ENCODE data around the gene ETS1. TPM values are rescaled to one million over a fixed set of nuclear protein-coding genes. Genes with fewer than 3 reads are reported as not detected.
A peak's percentile ranks its signal among the peaks of the same experiment; 100 is the strongest.

Gene ETS1
- total RNA-seq, 1 donor from 2014 or later, result 121 TPM

GRCh38 chr11:128585498-128586238 is 1.7 kb downstream of the ETS1 start:
- intact Hi-C loops (cut with DNase I), result no loop called here
- no peak overlapping the region for H3K27ac ChIP-seq
- peak; percentile 31 for ATAC-seq
- peaks cover 14% of the 10 kb centered on the region for H3K4me1 ChIP-seq
- TF ChIP-seq CTCF (IDR thresholded peaks at IDR 0.05), result no peak
- H3K36me3 ChIP-seq, result no peaks in the 10 kb centered on the region
- no peak for DNase-seq
- H3K4me3 ChIP-seq, result peak overlapping the region; percentile 33
- no peaks in the 10 kb centered on the region for H3K9me3 ChIP-seq
- no peaks in the 10 kb centered on the region for H3K27me3 ChIP-seq

GRCh38 chr11:128584253-128584652 is 3.1 kb downstream of the ETS1 start:
- H3K4me3 ChIP-seq, result no peak overlapping the region
- H3K27ac ChIP-seq, result no peak overlapping the region
- no peak for TF ChIP-seq CTCF (IDR thresholded peaks at IDR 0.05)
- H3K9me3 ChIP-seq, result no peaks in the 10 kb centered on the region
- H3K4me1 ChIP-seq, result peaks cover 20% of the 10 kb centered on the region
- no peaks in the 10 kb centered on the region for H3K36me3 ChIP-seq
- DNase-seq (no peak), ATAC-seq (no peak)
- intact Hi-C loops (cut with DNase I), result no loop called here
- H3K27me3 ChIP-seq, result no peaks in the 10 kb centered on the region

GRCh38 chr11:128582496-128583366 is 4.6 kb downstream of the ETS1 start:
- TF ChIP-seq CTCF (IDR thresholded peaks at IDR 0.05), result no peak
- DNase-seq, result no peak
- H3K27ac ChIP-seq, result no peak overlapping the region

GRCh38 chr11:128581561-128582272 is 5.6 kb downstream of the ETS1 start:
- no peaks in the 10 kb centered on the region for H3K36me3 ChIP-seq

More at GRCh38 chr11:128582496-128583366, 4.6 kb downstream of the ETS1 start:
- H3K36me3 ChIP-seq, result no peaks in the 10 kb centered on the region
- no peak overlapping the region for H3K4me3 ChIP-seq
- ATAC-seq, result peak; percentile 41
- H3K9me3 ChIP-seq, result no peaks in the 10 kb centered on the region
- peaks cover 20% of the 10 kb centered on the region for H3K4me1 ChIP-seq
- intact Hi-C loops (cut with DNase I), result no loop called here
- no peaks in the 10 kb centered on the region for H3K27me3 ChIP-seq

More at GRCh38 chr11:128581561-128582272, 5.6 kb downstream of the ETS1 start:
- no peaks in the 10 kb centered on the region for H3K27me3 ChIP-seq
- H3K4me1 ChIP-seq, result peaks cover 24% of the 10 kb centered on the region
- TF ChIP-seq CTCF (IDR thresholded peaks at IDR 0.05), result no peak
- ATAC-seq (no peak), DNase-seq (no peak)
- intact Hi-C loops (cut with DNase I), result no loop called here
- H3K4me3 ChIP-seq, result no peak overlapping the region
- no peak overlapping the region for H3K27ac ChIP-seq
- no peaks in the 10 kb centered on the region for H3K9me3 ChIP-seq

Data from upper lobe of right lung (tissue), 1 donor.